Measurements from ENCODE around the gene LRP8.
A peak's percentile ranks its signal among the peaks of the same experiment; 100 is the strongest.

The LRP8 gene

DNA sequence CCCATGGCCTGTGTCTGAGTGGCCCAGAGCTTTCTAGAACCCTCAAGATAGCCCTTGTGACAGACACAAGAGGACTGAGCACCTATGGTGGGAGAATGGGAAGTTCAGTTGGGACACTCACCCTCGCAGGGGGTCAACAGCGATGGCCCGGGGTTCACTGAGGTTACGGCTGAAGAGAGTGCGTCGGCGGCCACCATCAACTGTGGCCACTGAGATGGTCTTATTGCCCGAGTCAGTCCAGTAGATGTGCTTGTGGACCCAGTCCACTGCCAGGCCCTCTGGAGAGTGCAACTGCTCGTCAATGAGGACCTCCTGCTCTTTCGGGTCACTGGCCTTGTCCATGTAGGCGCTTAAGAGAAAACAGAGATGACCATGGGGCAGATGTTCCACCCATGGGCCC, 63.8 kb downstream of the LRP8 start:
- Histone ChIP-seq H3K4me1 (ENCODE audit: control insufficient read depth in 1 of 2, insufficient read depth in 2 of 2, low read length in 2 of 2) (peaks cover 0 to 3% of the 10 kb centered on the region in 2 donors), H3K36me3 (ENCODE audit: control insufficient read depth in 1 of 2, insufficient read depth in 2 of 2, low read length in 2 of 2) (no peaks in the 10 kb centered on the region), H3K9me3 (ENCODE audit: control insufficient read depth in 1 of 2, low read length in 2 of 2) (no peaks in the 10 kb centered on the region), H3K27me3 (ENCODE audit: control insufficient read depth in 1 of 2, insufficient read depth in 2 of 2, low read length in 2 of 2) (no peaks in the 10 kb centered on the region), H3K9ac (ENCODE audit: low read depth in 1 of 2, low read length in 2 of 2) (no peak overlapping the region), H3K27ac (ENCODE audit: low read depth, low read length) (no peak overlapping the region), H3K4me3 (ENCODE audit: low read depth in 1 of 2, low read length in 2 of 2) (no peak overlapping the region)

DNA sequence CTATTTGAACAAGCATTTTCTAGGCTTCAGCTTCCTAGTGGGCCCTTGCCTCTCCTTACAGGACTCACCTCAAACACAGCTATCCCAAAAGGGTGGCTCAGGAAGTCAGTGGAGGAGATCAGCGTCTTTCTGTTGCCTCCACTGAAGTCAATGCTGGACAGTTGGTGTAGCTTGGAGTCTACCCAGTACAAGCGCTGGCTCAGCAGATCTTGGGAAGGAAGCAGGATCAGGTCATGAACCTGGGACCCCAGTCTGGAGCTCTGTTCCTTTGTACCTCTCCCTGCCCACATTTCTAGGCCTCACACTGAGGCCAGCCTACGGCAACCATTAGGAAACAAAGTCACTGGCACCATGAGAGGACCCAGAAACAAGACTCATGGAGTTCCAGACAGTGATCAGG, 65.9 kb downstream of the LRP8 start:
- Histone ChIP-seq H3K27ac (ENCODE audit: low read depth, low read length) (no peak overlapping the region), H3K9me3 (ENCODE audit: control insufficient read depth in 1 of 2, low read length in 2 of 2) (no peaks in the 10 kb centered on the region), H3K4me3 (ENCODE audit: low read depth in 1 of 2, low read length in 2 of 2) (no peak overlapping the region), H3K4me1 (ENCODE audit: control insufficient read depth in 1 of 2, insufficient read depth in 2 of 2, low read length in 2 of 2) (peaks cover 13% of the 10 kb centered on the region in 2 donors), H3K9ac (ENCODE audit: low read depth in 1 of 2, low read length in 2 of 2) (no peak overlapping the region), H3K36me3 (ENCODE audit: control insufficient read depth in 1 of 2, insufficient read depth in 2 of 2, low read length in 2 of 2) (no peaks in the 10 kb centered on the region), H3K27me3 (ENCODE audit: control insufficient read depth in 1 of 2, insufficient read depth in 2 of 2, low read length in 2 of 2) (no peaks in the 10 kb centered on the region)

DNA sequence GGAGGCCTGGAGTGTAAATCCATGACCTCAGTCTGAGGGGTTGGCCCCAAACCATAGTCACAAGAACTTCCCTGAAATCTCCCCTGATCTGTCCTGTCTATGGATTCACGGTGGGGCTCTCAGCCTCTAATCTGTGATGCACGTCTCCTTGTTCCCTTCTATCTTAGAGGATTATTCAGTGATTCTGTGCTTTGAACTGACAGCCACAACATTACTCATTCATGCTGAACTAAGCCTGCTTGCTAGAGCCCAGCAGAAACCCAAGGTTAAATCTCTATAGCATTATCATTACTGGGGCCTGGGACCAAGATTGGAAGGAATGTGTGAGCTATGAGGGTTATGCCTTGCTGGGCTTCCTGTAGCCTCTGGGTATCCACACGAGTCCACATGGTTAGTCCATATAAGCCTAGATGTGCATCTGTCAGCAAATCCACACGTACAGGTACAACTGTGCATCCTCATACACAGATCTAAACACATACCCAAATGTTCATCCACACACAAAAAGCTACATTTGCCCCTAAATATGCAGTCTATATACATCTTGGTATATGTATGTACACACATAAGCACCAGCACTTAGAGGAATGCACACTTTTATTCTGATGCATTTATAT, 67.1 kb downstream of the LRP8 start:
- Histone ChIP-seq H3K9me3 (ENCODE audit: control insufficient read depth in 1 of 2, low read length in 2 of 2) (no peaks in the 10 kb centered on the region), H3K27me3 (ENCODE audit: control insufficient read depth in 1 of 2, insufficient read depth in 2 of 2, low read length in 2 of 2) (no peaks in the 10 kb centered on the region), H3K36me3 (ENCODE audit: control insufficient read depth in 1 of 2, insufficient read depth in 2 of 2, low read length in 2 of 2) (no peaks in the 10 kb centered on the region), H3K9ac (ENCODE audit: low read depth in 1 of 2, low read length in 2 of 2) (no peak overlapping the region), H3K4me3 (ENCODE audit: low read depth in 1 of 2, low read length in 2 of 2) (no peak overlapping the region), H3K4me1 (ENCODE audit: control insufficient read depth in 1 of 2, insufficient read depth in 2 of 2, low read length in 2 of 2) (peaks cover 17% of the 10 kb centered on the region in 2 donors), H3K27ac (ENCODE audit: low read depth, low read length) (no peak overlapping the region)

DNA sequence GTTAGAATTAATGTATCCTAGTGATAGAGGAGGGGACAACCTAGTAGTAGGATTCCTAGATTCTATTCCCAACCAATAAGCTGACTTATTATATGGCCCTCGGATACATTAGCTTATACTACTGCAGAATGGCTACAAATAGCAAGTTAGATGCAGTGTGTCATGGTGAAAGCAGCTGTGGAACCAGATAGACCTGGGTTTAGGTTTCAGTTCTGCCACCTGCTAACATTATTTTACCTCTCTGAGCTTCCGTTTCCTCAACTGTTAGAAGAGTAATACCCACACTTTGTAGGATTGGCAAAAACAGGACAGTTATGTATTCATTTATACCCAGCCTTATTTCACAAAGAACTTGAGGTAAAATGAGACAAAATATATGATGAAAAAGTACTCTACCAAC, 67.9 kb downstream of the LRP8 start:
- Histone ChIP-seq H3K9me3 (ENCODE audit: control insufficient read depth in 1 of 2, low read length in 2 of 2) (no peaks in the 10 kb centered on the region), H3K4me3 (ENCODE audit: low read depth in 1 of 2, low read length in 2 of 2) (no peak overlapping the region), H3K27ac (ENCODE audit: low read depth, low read length) (no peak overlapping the region), H3K36me3 (ENCODE audit: control insufficient read depth in 1 of 2, insufficient read depth in 2 of 2, low read length in 2 of 2) (no peaks in the 10 kb centered on the region), H3K27me3 (ENCODE audit: control insufficient read depth in 1 of 2, insufficient read depth in 2 of 2, low read length in 2 of 2) (no peaks in the 10 kb centered on the region), H3K9ac (ENCODE audit: low read depth in 1 of 2, low read length in 2 of 2) (no peak overlapping the region), H3K4me1 (ENCODE audit: control insufficient read depth in 1 of 2, insufficient read depth in 2 of 2, low read length in 2 of 2) (peaks cover 17% of the 10 kb centered on the region in 2 donors)

DNA sequence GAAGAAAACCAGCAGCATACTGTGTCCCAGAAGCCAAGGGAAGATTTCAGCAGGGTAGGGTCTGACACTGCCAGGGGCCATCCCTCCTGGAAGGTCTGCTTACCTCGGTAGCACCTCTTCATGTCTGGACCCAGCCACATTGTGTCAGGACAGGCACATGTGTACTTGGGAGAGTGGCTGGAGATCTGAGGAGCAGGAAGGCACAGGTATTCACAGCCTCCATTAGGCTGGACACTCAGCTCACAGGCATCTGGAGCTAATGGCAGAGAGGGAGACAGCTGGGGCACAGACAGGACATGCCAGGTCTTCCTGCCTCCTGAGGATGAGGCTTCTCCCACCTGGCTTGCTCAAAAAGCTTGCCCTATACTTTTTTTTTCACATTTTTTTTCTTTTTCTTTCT, 69.7 kb downstream of the LRP8 start:
- Histone ChIP-seq H3K9ac (ENCODE audit: low read depth in 1 of 2, low read length in 2 of 2) (peak overlapping the region in 1 of 2 donors; percentile 28), H3K9me3 (ENCODE audit: control insufficient read depth in 1 of 2, low read length in 2 of 2) (no peaks in the 10 kb centered on the region), H3K4me3 (ENCODE audit: low read depth in 1 of 2, low read length in 2 of 2) (peak overlapping the region; percentile 12 to 13), H3K27ac (ENCODE audit: low read depth, low read length) (no peak overlapping the region), H3K36me3 (ENCODE audit: control insufficient read depth in 1 of 2, insufficient read depth in 2 of 2, low read length in 2 of 2) (no peaks in the 10 kb centered on the region), H3K4me1 (ENCODE audit: control insufficient read depth in 1 of 2, insufficient read depth in 2 of 2, low read length in 2 of 2) (peaks cover 17 to 24% of the 10 kb centered on the region in 2 donors), H3K27me3 (ENCODE audit: control insufficient read depth in 1 of 2, insufficient read depth in 2 of 2, low read length in 2 of 2) (no peaks in the 10 kb centered on the region)

DNA sequence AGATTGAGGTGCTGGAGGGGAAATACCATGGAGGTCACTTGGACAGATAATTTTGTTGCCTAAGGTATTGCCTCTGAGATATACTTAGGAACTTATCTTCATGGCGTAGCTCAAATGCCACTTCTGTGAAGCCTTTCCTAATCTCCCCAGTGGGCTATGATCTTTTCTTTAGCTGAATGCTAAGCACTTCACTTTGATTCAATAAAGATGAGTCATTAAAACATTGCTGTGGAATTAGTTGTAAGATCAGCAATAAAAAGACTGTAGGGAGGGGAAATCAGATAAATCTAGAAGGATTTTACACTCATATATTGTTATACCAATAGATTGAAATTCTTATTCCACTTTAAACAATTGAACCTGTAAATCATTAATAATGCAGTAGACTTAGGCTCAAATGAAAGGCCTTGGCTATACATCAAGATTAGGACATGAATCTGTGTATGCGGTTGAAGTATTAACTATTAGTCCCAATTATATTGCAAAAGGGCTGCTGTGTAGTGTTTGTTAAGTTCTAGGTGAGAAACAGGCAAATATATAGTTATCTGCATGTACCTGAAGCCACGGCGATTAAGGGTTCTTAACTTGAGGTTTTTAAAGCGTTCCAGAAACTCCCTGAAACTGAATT, 70.3 kb downstream of the LRP8 start:
- H3K27ac ChIP-seq (ENCODE audit: low read depth, low read length): no peak overlapping the region
- H3K9ac ChIP-seq (ENCODE audit: low read depth in 1 of 2, low read length in 2 of 2): no peak overlapping the region
- no peaks in the 10 kb centered on the region for H3K36me3 ChIP-seq (ENCODE audit: control insufficient read depth in 1 of 2, insufficient read depth in 2 of 2, low read length in 2 of 2)
- no peaks in the 10 kb centered on the region for H3K27me3 ChIP-seq (ENCODE audit: control insufficient read depth in 1 of 2, insufficient read depth in 2 of 2, low read length in 2 of 2)
- H3K9me3 ChIP-seq (ENCODE audit: control insufficient read depth in 1 of 2, low read length in 2 of 2): no peaks in the 10 kb centered on the region
- peaks cover 17 to 24% of the 10 kb centered on the region in 2 donors for H3K4me1 ChIP-seq (ENCODE audit: control insufficient read depth in 1 of 2, insufficient read depth in 2 of 2, low read length in 2 of 2)
- H3K4me3 ChIP-seq (ENCODE audit: low read depth in 1 of 2, low read length in 2 of 2): peak overlapping the region; percentile 13 to 23

DNA sequence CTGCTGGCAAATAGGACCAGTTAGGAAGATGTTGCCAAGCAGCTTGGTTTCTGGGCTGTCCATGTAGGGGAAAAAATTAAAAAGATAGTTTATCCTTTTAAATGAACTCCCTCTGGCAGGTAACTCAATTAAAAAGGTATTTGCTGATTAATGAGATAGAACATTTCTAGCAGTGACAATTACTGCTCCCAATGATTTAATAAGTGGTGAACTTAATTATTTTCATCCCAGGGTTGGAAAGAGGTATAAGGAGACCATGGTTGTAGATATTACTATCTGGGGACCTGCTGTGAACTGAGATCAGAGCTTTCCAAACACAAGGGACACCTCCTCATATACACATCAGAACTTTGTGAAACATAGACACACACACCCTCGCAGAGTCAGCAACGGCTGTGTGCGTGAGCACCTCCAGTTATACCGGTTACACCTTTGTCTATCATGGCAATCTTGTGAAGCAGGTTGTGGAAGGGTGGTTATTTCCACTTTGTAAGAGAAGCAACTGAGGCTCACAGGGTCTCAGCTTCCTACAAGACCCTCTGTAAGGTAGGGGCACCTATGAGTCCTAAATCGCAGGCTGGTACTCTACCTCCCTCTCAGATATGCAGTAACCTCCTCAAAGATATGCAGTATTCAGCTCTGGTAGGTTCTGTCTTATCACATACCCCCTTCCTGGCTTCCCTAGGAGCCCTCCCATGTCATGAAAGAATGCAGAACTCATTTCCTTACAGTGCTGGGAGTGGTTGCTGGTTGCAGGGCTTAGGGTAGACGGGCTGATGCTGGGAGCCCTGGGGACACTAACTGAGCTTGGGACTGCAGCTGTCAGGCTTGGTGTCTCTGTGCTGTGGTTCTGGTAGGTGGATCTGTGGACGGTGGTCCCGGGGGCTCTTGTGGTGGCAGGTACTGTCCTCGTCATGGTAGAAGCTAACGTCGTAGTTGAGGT, 71.1 kb downstream of the LRP8 start:
- Histone ChIP-seq H3K27me3 (ENCODE audit: control insufficient read depth in 1 of 2, insufficient read depth in 2 of 2, low read length in 2 of 2) (no peaks in the 10 kb centered on the region), H3K9me3 (ENCODE audit: control insufficient read depth in 1 of 2, low read length in 2 of 2) (no peaks in the 10 kb centered on the region), H3K36me3 (ENCODE audit: control insufficient read depth in 1 of 2, insufficient read depth in 2 of 2, low read length in 2 of 2) (no peaks in the 10 kb centered on the region), H3K4me3 (ENCODE audit: low read depth in 1 of 2, low read length in 2 of 2) (peak overlapping the region; percentile 4 to 23), H3K9ac (ENCODE audit: low read depth in 1 of 2, low read length in 2 of 2) (no peak overlapping the region), H3K4me1 (ENCODE audit: control insufficient read depth in 1 of 2, insufficient read depth in 2 of 2, low read length in 2 of 2) (peaks cover 17 to 24% of the 10 kb centered on the region in 2 donors), H3K27ac (ENCODE audit: low read depth, low read length) (no peak overlapping the region)

DNA sequence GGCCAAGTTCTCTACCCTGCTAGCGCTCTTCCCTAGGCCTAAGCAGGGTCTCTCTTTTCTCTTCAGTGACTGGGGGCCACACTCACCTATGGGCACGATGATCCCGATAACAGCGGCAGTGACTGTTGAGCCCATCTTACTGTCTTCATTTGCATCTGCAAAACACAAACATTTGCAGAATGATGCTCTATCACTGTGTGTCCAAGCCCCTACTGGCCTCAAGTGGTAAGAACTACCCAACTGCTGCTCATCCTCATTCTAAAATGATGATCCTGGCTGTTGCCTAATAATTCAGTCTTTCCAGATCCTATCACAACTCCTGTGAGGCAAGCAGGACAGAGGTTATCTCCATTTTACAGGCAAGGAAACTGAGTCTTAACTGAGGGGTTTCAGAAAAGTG, 72.8 kb downstream of the LRP8 start:
- no peaks in the 10 kb centered on the region for H3K27me3 ChIP-seq (ENCODE audit: control insufficient read depth in 1 of 2, insufficient read depth in 2 of 2, low read length in 2 of 2)
- H3K9me3 ChIP-seq (ENCODE audit: control insufficient read depth in 1 of 2, low read length in 2 of 2): no peaks in the 10 kb centered on the region
- H3K4me3 ChIP-seq (ENCODE audit: low read depth in 1 of 2, low read length in 2 of 2): no peak overlapping the region
- no peak overlapping the region for H3K27ac ChIP-seq (ENCODE audit: low read depth, low read length)
- H3K36me3 ChIP-seq (ENCODE audit: control insufficient read depth in 1 of 2, insufficient read depth in 2 of 2, low read length in 2 of 2): no peaks in the 10 kb centered on the region
- peaks cover 15 to 27% of the 10 kb centered on the region in 2 donors for H3K4me1 ChIP-seq (ENCODE audit: control insufficient read depth in 1 of 2, insufficient read depth in 2 of 2, low read length in 2 of 2)
- no peak overlapping the region for H3K9ac ChIP-seq (ENCODE audit: low read depth in 1 of 2, low read length in 2 of 2)

DNA sequence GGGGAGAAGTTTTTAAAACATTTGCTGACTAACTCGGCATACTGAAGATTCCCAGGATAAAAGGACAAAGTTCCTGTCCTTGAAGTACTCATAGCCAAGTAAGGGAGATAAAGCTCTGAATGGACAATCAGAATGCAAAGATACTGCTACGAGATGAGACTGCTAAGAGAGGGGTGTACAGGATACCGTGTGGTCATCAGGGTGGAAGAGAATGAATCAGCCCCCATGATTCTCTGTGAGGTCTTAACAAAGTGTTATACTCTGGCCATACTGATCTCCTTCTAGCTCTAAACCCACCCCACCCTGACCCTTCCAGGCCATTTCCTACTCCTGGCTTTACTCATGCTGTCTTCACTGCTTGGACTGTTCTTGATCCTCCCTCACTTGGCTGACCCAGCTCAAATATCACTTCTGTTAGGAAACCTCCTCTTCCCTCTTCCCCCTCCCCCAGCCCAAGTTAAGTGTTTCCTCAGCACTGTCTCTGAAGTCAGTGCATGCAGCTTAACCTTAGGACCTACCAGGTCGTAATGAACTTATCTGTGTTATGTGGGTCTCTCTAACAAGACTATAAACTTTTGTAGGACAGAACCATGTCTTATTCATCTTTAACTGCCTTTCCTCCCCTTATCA, 73.7 kb downstream of the LRP8 start:
- Histone ChIP-seq H3K36me3 (ENCODE audit: control insufficient read depth in 1 of 2, insufficient read depth in 2 of 2, low read length in 2 of 2) (no peaks in the 10 kb centered on the region), H3K27ac (ENCODE audit: low read depth, low read length) (no peak overlapping the region), H3K9me3 (ENCODE audit: control insufficient read depth in 1 of 2, low read length in 2 of 2) (no peaks in the 10 kb centered on the region), H3K27me3 (ENCODE audit: control insufficient read depth in 1 of 2, insufficient read depth in 2 of 2, low read length in 2 of 2) (no peaks in the 10 kb centered on the region), H3K4me1 (ENCODE audit: control insufficient read depth in 1 of 2, insufficient read depth in 2 of 2, low read length in 2 of 2) (peaks cover 18 to 36% of the 10 kb centered on the region in 2 donors), H3K4me3 (ENCODE audit: low read depth in 1 of 2, low read length in 2 of 2) (no peak overlapping the region), H3K9ac (ENCODE audit: low read depth in 1 of 2, low read length in 2 of 2) (no peak overlapping the region)

DNA sequence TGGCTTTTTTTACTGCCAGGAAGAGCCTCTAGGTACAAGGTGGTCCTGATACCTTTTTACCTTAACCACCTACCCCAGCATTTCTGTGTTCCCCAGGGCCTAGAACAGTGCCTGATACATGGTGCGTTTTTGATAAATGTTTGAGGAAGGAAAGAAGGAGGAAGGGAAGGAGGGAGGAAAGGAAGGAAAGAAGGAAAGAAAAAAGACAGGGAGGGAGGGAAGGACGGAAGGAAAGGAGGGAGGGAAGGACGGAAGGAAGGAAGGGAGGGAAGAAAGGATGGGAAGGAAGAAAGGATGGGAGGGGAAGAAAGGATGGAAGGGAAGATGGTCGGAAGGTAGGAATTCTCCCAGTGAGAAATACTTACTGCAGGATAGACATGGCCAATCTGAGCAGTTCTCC, 77.5 kb downstream of the LRP8 start:
- no peaks in the 10 kb centered on the region for H3K9me3 ChIP-seq (ENCODE audit: control insufficient read depth in 1 of 2, low read length in 2 of 2)
- no peaks in the 10 kb centered on the region for H3K27me3 ChIP-seq (ENCODE audit: control insufficient read depth in 1 of 2, insufficient read depth in 2 of 2, low read length in 2 of 2)
- no peak overlapping the region for H3K4me3 ChIP-seq (ENCODE audit: low read depth in 1 of 2, low read length in 2 of 2)
- H3K9ac ChIP-seq (ENCODE audit: low read depth in 1 of 2, low read length in 2 of 2): no peak overlapping the region
- H3K36me3 ChIP-seq (ENCODE audit: control insufficient read depth in 1 of 2, insufficient read depth in 2 of 2, low read length in 2 of 2): no peaks in the 10 kb centered on the region
- peaks cover 4 to 21% of the 10 kb centered on the region in 2 donors for H3K4me1 ChIP-seq (ENCODE audit: control insufficient read depth in 1 of 2, insufficient read depth in 2 of 2, low read length in 2 of 2)
- no peak overlapping the region for H3K27ac ChIP-seq (ENCODE audit: low read depth, low read length)

Measured in duodenal mucosa (tissue), 2 donors.